Breast epithelium (tissue), 4 donors: ENCODE results near the gene MAML3. TPM values are rescaled to one million over a fixed set of nuclear protein-coding genes. Genes with fewer than 3 reads are reported as not detected.

Source experiments
- DNase-seq, 2 donors: peaks; one replicate each; pipeline ENCODE4 v3.0.0-alpha.2; 2019; ENCODE audit warnings: low spot score in 2 of 2
- H3K27ac ChIP-seq, 2 donors: fragments of 200-600 bp; sonication (generic) in 1 of 2; one replicate each; pipeline ENCODE4 v1.5.1; 2016 to 2019; ENCODE audit warnings: mild to moderate bottlenecking in 1 of 2
- H3K27me3 ChIP-seq, 2 donors: fragments of 200-600 bp; sonication (generic) in 1 of 2; one replicate each; pipeline versions ENCODE4 v1.5.1 to v1.6.0; 2017 to 2019; ENCODE audit warnings: control low read depth in 1 of 2, mild to moderate bottlenecking in 1 of 2
- H3K36me3 ChIP-seq: fragments of 200-600 bp; one replicate; pipeline ENCODE4 v1.5.1; 2019
- H3K4me1 ChIP-seq, 2 donors: fragments of 200-600 bp; sonication (generic); one replicate each; pipeline ENCODE4 v1.5.1; 2016 to 2019; ENCODE audit warnings: control low read depth in 1 of 2
- H3K4me3 ChIP-seq, 3 donors: fragments of 200-600 bp; sonication (generic); 1 replicate in 2 of 3; 2 replicates in 1 of 3; pipeline ENCODE4 v1.5.1; 2016 to 2019; ENCODE audit warnings: mild to moderate bottlenecking in 3 of 3, moderate library complexity in 2 of 3
- H3K9me3 ChIP-seq, 2 donors: fragments of 200-600 bp; sonication (generic) in 1 of 2; one replicate each; pipeline ENCODE4 v1.5.1; 2016 to 2019; ENCODE audit warnings: control low read depth in 1 of 2
- CTCF ChIP-seq, 3 donors: fragments of 450-650 bp; IDR thresholded peaks; one replicate each; pipeline ENCODE4 v1.5.1; 2016 to 2017; ENCODE audit warnings: antibody characterized with exemption in 3 of 3, mild to moderate bottlenecking in 3 of 3, moderate library complexity in 3 of 3
- POLR2A ChIP-seq: fragments of 450-650 bp; IDR thresholded peaks from one replicate; pipeline ENCODE4 v1.6.1; 2016; ENCODE audit warnings: antibody characterized with exemption, mild to moderate bottlenecking, moderate library complexity
- POLR2AphosphoS5 ChIP-seq, 3 donors: sonication (generic); formaldehyde crosslinking; IDR thresholded peaks; one replicate each; pipeline ENCODE4 v1.6.1; 2017; ENCODE audit warnings: antibody characterized with exemption in 3 of 3
- intact Hi-C: fragments of 100-400 bp; cut with DNase I; formaldehyde crosslinking; loops from one replicate; pipeline ENCODE4 v1.15.1; 2023; ENCODE audit warnings: low total_unique reads
- total RNA-seq, 3 donors: library from RNA; depleted of rRNA; stranded (reverse); fragments of >200 nt; gene quantifications; one replicate each; pipeline ENCODE4 v1.1.0, GENCODE V29; 2016

The MAML3 gene
- total RNA-seq, 3 donors from 2014 or later: 5.0 to 16.8 (median 11.1) TPM

GRCh38 chr4:139779691-139780090 is 374.3 kb downstream of the MAML3 start:
- intact Hi-C loops: no loop called here
- no peaks in the 10 kb centered on the region for H3K36me3 ChIP-seq
- H3K4me1 ChIP-seq: no peaks in the 10 kb centered on the region
- H3K27ac ChIP-seq: no peak overlapping the region
- no peaks in the 10 kb centered on the region for H3K27me3 ChIP-seq
- no peak for DNase-seq
- H3K4me3 ChIP-seq: no peak overlapping the region
- H3K9me3 ChIP-seq: no peaks in the 10 kb centered on the region
- TF ChIP-seq POLR2AphosphoS5 (IDR thresholded peaks at IDR 0.05): no peak
- TF ChIP-seq POLR2A: no peak
- no peak for TF ChIP-seq CTCF (IDR thresholded peaks at IDR 0.05)

GRCh38 chr4:139777757-139778156 is 376.2 kb downstream of the MAML3 start:
- no peaks in the 10 kb centered on the region for H3K9me3 ChIP-seq
- H3K27ac ChIP-seq: no peak overlapping the region
- intact Hi-C loops: no loop called here
- DNase-seq: no peak
- H3K27me3 ChIP-seq: no peaks in the 10 kb centered on the region
- no peaks in the 10 kb centered on the region for H3K4me1 ChIP-seq
- no peaks in the 10 kb centered on the region for H3K36me3 ChIP-seq
- TF ChIP-seq POLR2AphosphoS5 (IDR thresholded peaks at IDR 0.05) (no peak), CTCF (IDR thresholded peaks at IDR 0.05) (no peak), POLR2A (no peak)
- no peak overlapping the region for H3K4me3 ChIP-seq

GRCh38 chr4:139776235-139776634 is 377.7 kb downstream of the MAML3 start:
- H3K27me3 ChIP-seq: no peaks in the 10 kb centered on the region
- DNase-seq: no peak
- no peak overlapping the region for H3K27ac ChIP-seq
- H3K9me3 ChIP-seq: no peaks in the 10 kb centered on the region
- H3K36me3 ChIP-seq: no peaks in the 10 kb centered on the region
- H3K4me1 ChIP-seq: no peaks in the 10 kb centered on the region
- no peak overlapping the region for H3K4me3 ChIP-seq
- intact Hi-C loops: no loop called here
- TF ChIP-seq POLR2A (no peak), CTCF (IDR thresholded peaks at IDR 0.05) (no peak), POLR2AphosphoS5 (IDR thresholded peaks at IDR 0.05) (no peak)

- TF ChIP-seq POLR2A (no peak), POLR2AphosphoS5 (IDR thresholded peaks at IDR 0.05) (no peak), CTCF (IDR thresholded peaks at IDR 0.05) (no peak)
- H3K27ac ChIP-seq: no peak overlapping the region
- H3K4me1 ChIP-seq: no peaks in the 10 kb centered on the region
- no peaks in the 10 kb centered on the region for H3K36me3 ChIP-seq
- no peaks in the 10 kb centered on the region for H3K27me3 ChIP-seq
- no peak for DNase-seq
- H3K9me3 ChIP-seq: no peaks in the 10 kb centered on the region
- no peak overlapping the region for H3K4me3 ChIP-seq
- intact Hi-C loops: no loop called here
Observed at GRCh38 chr4:139774759-139775487, 379.1 kb downstream of the MAML3 start.

- TF ChIP-seq POLR2A (no peak), CTCF (IDR thresholded peaks at IDR 0.05) (no peak), POLR2AphosphoS5 (IDR thresholded peaks at IDR 0.05) (no peak)
- Histone ChIP-seq H3K4me3 (no peak overlapping the region), H3K36me3 (no peaks in the 10 kb centered on the region), H3K9me3 (no peaks in the 10 kb centered on the region), H3K27ac (no peak overlapping the region), H3K4me1 (no peaks in the 10 kb centered on the region), H3K27me3 (no peaks in the 10 kb centered on the region)
- intact Hi-C loops: no loop called here
- DNase-seq: no peak
Observed at GRCh38 chr4:139773560-139774318, 380.2 kb downstream of the MAML3 start.
